SK-N-SH (cell line): ENCODE measurements around the gene AGR3. TPM values are rescaled to one million over a fixed set of nuclear protein-coding genes. Genes with fewer than 3 reads are reported as not detected.

Experiments used
- CTCF ChIA-PET: fragments of 300-600, 350-600 bp; formaldehyde crosslinking; extraction: SDS; loops from one replicate; lab custom pipeline; 2021; lab: Yijun Ruan, JAX
- POLR2A ChIA-PET: fragments of 350-600 bp; sonication (Branson Sonifier 250); formaldehyde crosslinking; extraction: SDS; loops from one replicate; lab custom pipeline; 2020; ENCODE audit warnings: antibody characterized with exemption, inconsistent platforms; lab: Yijun Ruan, JAX
- DNase-seq: peaks from one replicate; pipeline ENCODE4 v3.0.0; 2012
- H2AFZ ChIP-seq: fragments of 200-600 bp; sonication (generic); 2 replicates; pipeline ENCODE4 v1.8.1; 2016; ENCODE audit warnings: antibody characterized with exemption, mild to moderate bottlenecking, low read depth
- H3F3A ChIP-seq: fragments of 200-600 bp; sonication (generic); replicated peaks from 2 replicates; pipeline ENCODE3; 2016; ENCODE audit warnings: antibody characterized with exemption, mild to moderate bottlenecking; ENCODE audit not compliant: insufficient read depth
- H3K27ac ChIP-seq, 2 experiments: fragments of 200-500 bp in 1 of 2; fragments of 200-600 bp in 1 of 2; sonication (Bioruptor generic) in 1 of 2; sonication (generic), shearing (Covaris generic) in 1 of 2; 2 replicates each; pipeline versions ENCODE4 v1.5.1 to v1.6.1; 2014 to 2016; ENCODE audit warnings: low read depth in 2 of 2, inconsistent platforms in 1 of 2, low read length in 1 of 2, mild to moderate bottlenecking in 1 of 2, mixed read lengths in 1 of 2
- H3K27me3 ChIP-seq: fragments of 200-600 bp; sonication (generic), shearing (Covaris generic); 2 replicates; pipeline ENCODE4 v1.6.1; 2016; ENCODE audit warnings: mixed run types; ENCODE audit not compliant: insufficient read depth
- H3K36me3 ChIP-seq, 2 experiments: fragments of 200-500 bp in 1 of 2; fragments of 200-600 bp in 1 of 2; sonication (Bioruptor generic) in 1 of 2; sonication (generic) in 1 of 2; replicated peaks in 1 of 2; 2 replicates each; pipeline versions ENCODE3 to v1.5.1; 2014 to 2016; ENCODE audit warnings: low read length in 1 of 2, mild to moderate bottlenecking in 1 of 2; ENCODE audit not compliant: insufficient read depth in 2 of 2, control insufficient read depth in 1 of 2
- H3K4me1 ChIP-seq, 2 experiments: fragments of 200-500 bp in 1 of 2; fragments of 200-600 bp in 1 of 2; sonication (Bioruptor generic) in 1 of 2; sonication (generic), shearing (Covaris generic) in 1 of 2; 2 replicates each; pipeline versions ENCODE4 v1.5.1 to v1.6.1; 2014 to 2016; ENCODE audit warnings: low read depth in 1 of 2, low read length in 1 of 2, mixed run types in 1 of 2; ENCODE audit not compliant: insufficient read depth in 2 of 2, control insufficient read depth in 1 of 2
- H3K4me2 ChIP-seq: fragments of 200-600 bp; sonication (generic), shearing (Covaris generic); 2 replicates; pipeline ENCODE4 v1.6.1; 2017; ENCODE audit warnings: mixed run types
- H3K4me3 ChIP-seq, 2 experiments: fragments of 200-500 bp in 1 of 2; fragments of 200-600 bp in 1 of 2; sonication (Bioruptor generic) in 1 of 2; sonication (generic), shearing (Covaris generic) in 1 of 2; 2 replicates each; pipeline versions ENCODE4 v1.5.1 to v1.8.1; 2014 to 2016; ENCODE audit warnings: low read depth in 2 of 2, inconsistent platforms in 1 of 2, low read length in 1 of 2, mild to moderate bottlenecking in 1 of 2, mixed read lengths in 1 of 2, moderate library complexity in 1 of 2
- H3K79me2 ChIP-seq: fragments of 200-600 bp; sonication (generic); 2 replicates; pipeline ENCODE4 v1.8.1; 2017; ENCODE audit warnings: mild to moderate bottlenecking; ENCODE audit not compliant: insufficient read depth
- H3K9ac ChIP-seq: fragments of 200-600 bp; sonication (generic); 2 replicates; pipeline ENCODE4 v1.6.1; 2017; ENCODE audit warnings: mixed run types
- H3K9me2 ChIP-seq: fragments of 200-600 bp; sonication (generic); 2 replicates; pipeline ENCODE4 v1.6.1; 2017; ENCODE audit warnings: mixed run types
- H3K9me3 ChIP-seq: fragments of 200-600 bp; sonication (generic); 2 replicates; pipeline ENCODE4 v1.6.1; 2017; ENCODE audit warnings: mixed run types, mild to moderate bottlenecking, moderate library complexity
- H4K20me1 ChIP-seq: fragments of 200-600 bp; sonication (generic); 2 replicates; pipeline ENCODE4 v1.6.1; 2017; ENCODE audit warnings: mild to moderate bottlenecking, mixed run types; ENCODE audit not compliant: insufficient read depth
- CHD2 ChIP-seq: fragments of 150-350 bp; IDR thresholded peaks from 2 replicates; pipeline ENCODE4 v1.6.1; 2018; ENCODE audit warnings: low read length; ENCODE audit not compliant: partially characterized antibody
- EP300 ChIP-seq, 2 experiments: IDR thresholded peaks; 2 replicates each; pipeline versions ENCODE4 v1.4.0 to v1.6.1; 2012; ENCODE audit warnings: borderline replicate concordance in 1 of 2, low read depth in 1 of 2, low read length in 1 of 2
- FOXM1 ChIP-seq: IDR thresholded peaks from 2 replicates; pipeline ENCODE4 v1.4.0; 2012; ENCODE audit warnings: low read depth, mild to moderate bottlenecking
- GABPA ChIP-seq: IDR thresholded peaks from 2 replicates; pipeline ENCODE4 v1.4.0; 2012; ENCODE audit warnings: low read depth, mild to moderate bottlenecking
- JUND ChIP-seq: IDR thresholded peaks from 2 replicates; pipeline ENCODE4 v1.4.0; 2012
- MXI1 ChIP-seq: IDR thresholded peaks from 2 replicates; pipeline ENCODE4 v1.6.1; 2012; ENCODE audit warnings: mild to moderate bottlenecking, low read depth, low read length, improper control_type of control experiment
- NRF1 ChIP-seq: IDR thresholded peaks from 2 replicates; pipeline ENCODE4 v1.6.1; 2012; ENCODE audit warnings: low read depth, mild to moderate bottlenecking, low read length
- POLR2AphosphoS5 ChIP-seq: IDR thresholded peaks from 2 replicates; pipeline ENCODE4 v1.6.1; 2012; ENCODE audit warnings: low read depth, low read length
- RAD21 ChIP-seq: IDR thresholded peaks from 2 replicates; pipeline ENCODE4 v1.6.1; 2012; ENCODE audit warnings: mild to moderate bottlenecking, low read length
- REST ChIP-seq: IDR thresholded peaks from 2 replicates; pipeline ENCODE4 v1.6.1; 2012; ENCODE audit warnings: mild to moderate bottlenecking, low read depth, low read length, moderate library complexity
- RFX5 ChIP-seq: IDR thresholded peaks from 2 replicates; pipeline ENCODE4 v1.6.1; 2012; ENCODE audit warnings: mild to moderate bottlenecking, improper control_type of control experiment, low read length
- RXRA ChIP-seq: IDR thresholded peaks from 2 replicates; pipeline ENCODE4 v1.4.0; 2012; ENCODE audit warnings: low read depth, mild to moderate bottlenecking, borderline replicate concordance
- SMC3 ChIP-seq: IDR thresholded peaks from 2 replicates; pipeline ENCODE4 v1.6.1; 2012; ENCODE audit warnings: low read depth, low read length, improper control_type of control experiment
- TAF1 ChIP-seq: IDR thresholded peaks from 2 replicates; pipeline ENCODE4 v1.6.1; 2012; ENCODE audit warnings: low read depth, mild to moderate bottlenecking, low read length, moderate library complexity, borderline replicate concordance
- TEAD4 ChIP-seq: IDR thresholded peaks from 2 replicates; pipeline ENCODE4 v1.4.0; 2012; ENCODE audit warnings: mild to moderate bottlenecking, borderline replicate concordance; ENCODE audit not compliant: insufficient read depth
- USF2 ChIP-seq: fragments of 150-350 bp; IDR thresholded peaks from 2 replicates; pipeline ENCODE4 v1.6.1; 2017; ENCODE audit warnings: antibody characterized with exemption, low read length, low read depth, borderline replicate concordance
- ZBTB33 ChIP-seq: IDR thresholded peaks from 2 replicates; pipeline ENCODE4 v1.4.0; 2012; ENCODE audit warnings: low read depth, borderline replicate concordance
- WGBS: methylation state at CpG from one replicate; pipeline ENCODE4 v1.1.6; 2017; ENCODE audit warnings: low lambda C conversion rate; 5-methylcytosine and 5-hydroxymethylcytosine counted together
- polyA plus RNA-seq, 3 experiments: library from polyadenylated mRNA; depleted of rRNA; stranded (reverse); fragments of >200 nt; gene quantifications; 2 replicates each; pipeline ENCODE4 v1.2.3, GENCODE V29; 2012

AGR3 gene
- polyA plus RNA-seq, 1 of the 3 experiments (the other 2 are of a cell fraction), result not detected

- no peak for DNase-seq
- POLR2A ChIA-PET, result no interaction called here
- CTCF ChIA-PET, result no interaction called here
Observed at GRCh38 chr7:16826060-16826459, 55.7 kb downstream of the AGR3 start.

GRCh38 chr7:16822029-16822428 is 59.8 kb downstream of the AGR3 start:
- no peak overlapping the region for H3K4me2 ChIP-seq
- ChIA-PET CTCF (no interaction called here), POLR2A (no interaction called here)

More at GRCh38 chr7:16826060-16826459, 55.7 kb downstream of the AGR3 start:
- Histone ChIP-seq H3K4me3 (no peak overlapping the region), H3F3A (no peaks in the 10 kb centered on the region), H3K9me2 (no peaks in the 10 kb centered on the region), H3K9ac (no peak overlapping the region), H3K79me2 (no peaks in the 10 kb centered on the region), H3K27ac (no peak overlapping the region), H3K4me1 (no peaks in the 10 kb centered on the region), H4K20me1 (no peaks in the 10 kb centered on the region), H3K36me3 (no peaks in the 10 kb centered on the region), H3K4me2 (no peak overlapping the region), H2AFZ (no peak overlapping the region), H3K27me3 (peaks cover 9% of the 10 kb centered on the region), H3K9me3 (no peaks in the 10 kb centered on the region)
- TF ChIP-seq GABPA, result no peak

GRCh38 chr7:16818732-16819131 is 63.1 kb downstream of the AGR3 start:
- H3K36me3 ChIP-seq, result no peaks in the 10 kb centered on the region
- H3K9me2 ChIP-seq, result no peaks in the 10 kb centered on the region
- H3K4me1 ChIP-seq, result no peaks in the 10 kb centered on the region
- no peaks in the 10 kb centered on the region for H3K79me2 ChIP-seq
- peaks cover 15% of the 10 kb centered on the region; the same call in 1 of the 2 replicates for H3K27me3 ChIP-seq
- ChIA-PET CTCF (interaction anchor here (1.1 to 2.8 kb wide), 3 partner anchors 18 to 101 kb away, joined by 3 to 16 read pairs (median 5); no protein-coding TSS in a partner anchor), POLR2A (no interaction called here)
- H3K4me3 ChIP-seq, result no peak overlapping the region
- no peak for DNase-seq
- no peaks in the 10 kb centered on the region for H3F3A ChIP-seq
- no peaks in the 10 kb centered on the region for H3K9me3 ChIP-seq
- no peak overlapping the region for H3K9ac ChIP-seq
- WGBS, result 35% methylated on average over 3 of the region's 3 CpGs
- no peak overlapping the region for H3K4me2 ChIP-seq
- H3K27ac ChIP-seq, result no peak overlapping the region
- H4K20me1 ChIP-seq, result no peaks in the 10 kb centered on the region
- H2AFZ ChIP-seq, result no peak overlapping the region
- TF ChIP-seq EP300 (IDR thresholded peaks at IDR 0.05; ENCODE audit: borderline replicate concordance in 1 of 2, low read depth in 1 of 2, low read length in 1 of 2) (no peak), CHD2 (no peak), RAD21 (no peak), POLR2AphosphoS5 (no peak), ZBTB33 (no peak), RXRA (no peak), FOXM1 (no peak), TEAD4 (no peak), JUND (no peak), USF2 (no peak), TAF1 (no peak), REST (no peak), SMC3 (no peak), MXI1 (no peak), NRF1 (no peak)

More at GRCh38 chr7:16822029-16822428, 59.8 kb downstream of the AGR3 start:
- H2AFZ ChIP-seq, result no peak overlapping the region
- H4K20me1 ChIP-seq, result no peaks in the 10 kb centered on the region
- H3K4me1 ChIP-seq, result no peaks in the 10 kb centered on the region
- no peak for TF ChIP-seq RFX5
- TF ChIP-seq TEAD4, result no peak
- no peak overlapping the region for H3K9ac ChIP-seq
- H3K9me2 ChIP-seq, result no peaks in the 10 kb centered on the region
- 10% methylated on average over 3 of the region's 3 CpGs for WGBS
- no peaks in the 10 kb centered on the region for H3F3A ChIP-seq
- H3K79me2 ChIP-seq, result no peaks in the 10 kb centered on the region
- DNase-seq, result no peak
- no peaks in the 10 kb centered on the region for H3K36me3 ChIP-seq
- H3K27me3 ChIP-seq, result peaks cover 8% of the 10 kb centered on the region; the same call in 1 of the 2 replicates
- H3K27ac ChIP-seq, result no peak overlapping the region
- no peak overlapping the region for H3K4me3 ChIP-seq
- no peaks in the 10 kb centered on the region for H3K9me3 ChIP-seq
